ENCODE measurements around the gene MARVELD1.

The MARVELD1 gene

GRCh38 chr10:97744405-97745035 lies 31.0 kb downstream of the MARVELD1 start:
- no peak for TF ChIP-seq CTCF (IDR thresholded peaks at IDR 0.05; ENCODE audit: low read depth, low read length)
- DNase-seq: no peak
- H3K27ac ChIP-seq: no peak overlapping the region
- peaks cover 59% of the 10 kb centered on the region for H3K36me3 ChIP-seq
- no peak overlapping the region for H3K4me3 ChIP-seq (ENCODE audit: low read depth, low read length)
- no peaks in the 10 kb centered on the region for H3K9me3 ChIP-seq (ENCODE audit: severe bottlenecking)
- H3K27me3 ChIP-seq (ENCODE audit: insufficient read depth, low read depth, severe bottlenecking): no peaks in the 10 kb centered on the region

- Histone ChIP-seq H3K27me3 (ENCODE audit: insufficient read depth, low read depth, severe bottlenecking) (no peaks in the 10 kb centered on the region), H3K36me3 (peaks cover 75% of the 10 kb centered on the region), H3K4me3 (ENCODE audit: low read depth, low read length) (no peak overlapping the region), H3K9me3 (ENCODE audit: severe bottlenecking) (no peaks in the 10 kb centered on the region), H3K27ac (no peak overlapping the region)
- DNase-seq: no peak
- no peak for TF ChIP-seq CTCF (IDR thresholded peaks at IDR 0.05; ENCODE audit: low read depth, low read length)
Measured at GRCh38 chr10:97747573-97747972, 34.0 kb downstream of the MARVELD1 start.

DNA sequence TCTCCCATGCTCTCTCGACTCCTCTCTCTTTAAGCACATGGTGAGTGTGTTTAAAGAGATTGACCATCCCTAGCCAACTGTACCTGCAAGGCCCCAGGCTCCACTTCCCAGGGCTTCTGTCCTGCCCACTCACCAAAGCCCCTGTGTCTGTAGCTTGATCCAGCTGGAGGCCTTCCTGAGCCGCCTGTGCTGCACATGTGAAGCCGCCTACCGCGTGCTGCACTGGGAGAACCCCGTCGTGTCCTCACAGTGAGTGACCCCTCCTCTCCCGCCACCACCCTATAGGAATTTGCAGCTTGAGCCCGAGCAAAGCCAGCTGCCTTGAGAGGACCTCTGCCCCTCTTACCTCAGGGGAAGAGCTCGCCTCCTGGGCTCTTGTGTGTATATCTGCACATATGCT lies 34.6 kb downstream of the MARVELD1 start:
- no peak overlapping the region for H3K27ac ChIP-seq
- H3K27me3 ChIP-seq (ENCODE audit: insufficient read depth, low read depth, severe bottlenecking): no peaks in the 10 kb centered on the region
- no peaks in the 10 kb centered on the region for H3K9me3 ChIP-seq (ENCODE audit: severe bottlenecking)
- DNase-seq: no peak
- H3K36me3 ChIP-seq: peaks cover 79% of the 10 kb centered on the region
- no peak for TF ChIP-seq CTCF (IDR thresholded peaks at IDR 0.05; ENCODE audit: low read depth, low read length)
- no peak overlapping the region for H3K4me3 ChIP-seq (ENCODE audit: low read depth, low read length)

GRCh38 chr10:97752956-97753355 lies 39.4 kb downstream of the MARVELD1 start:
- DNase-seq: no peak
- H3K36me3 ChIP-seq: peaks cover 86% of the 10 kb centered on the region
- no peak for TF ChIP-seq CTCF (IDR thresholded peaks at IDR 0.05; ENCODE audit: low read depth, low read length)

GRCh38 chr10:97754726-97755125 lies 41.2 kb downstream of the MARVELD1 start:
- Histone ChIP-seq H3K27me3 (ENCODE audit: insufficient read depth, low read depth, severe bottlenecking) (no peaks in the 10 kb centered on the region), H3K36me3 (peaks cover 76% of the 10 kb centered on the region), H3K27ac (no peak overlapping the region), H3K9me3 (ENCODE audit: severe bottlenecking) (no peaks in the 10 kb centered on the region), H3K4me3 (ENCODE audit: low read depth, low read length) (no peak overlapping the region)
- no peak for DNase-seq
- no peak for TF ChIP-seq CTCF (IDR thresholded peaks at IDR 0.05; ENCODE audit: low read depth, low read length)

More at GRCh38 chr10:97752956-97753355, 39.4 kb downstream of the MARVELD1 start:
- Histone ChIP-seq H3K27ac (no peak overlapping the region), H3K4me3 (ENCODE audit: low read depth, low read length) (no peak overlapping the region), H3K9me3 (ENCODE audit: severe bottlenecking) (no peaks in the 10 kb centered on the region), H3K27me3 (ENCODE audit: insufficient read depth, low read depth, severe bottlenecking) (no peaks in the 10 kb centered on the region)

GRCh38 chr10:97755718-97756117 lies 42.2 kb downstream of the MARVELD1 start:
- Histone ChIP-seq H3K27me3 (ENCODE audit: insufficient read depth, low read depth, severe bottlenecking) (no peaks in the 10 kb centered on the region), H3K27ac (no peak overlapping the region), H3K4me3 (ENCODE audit: low read depth, low read length) (no peak overlapping the region), H3K9me3 (ENCODE audit: severe bottlenecking) (no peaks in the 10 kb centered on the region), H3K36me3 (peaks cover 76% of the 10 kb centered on the region)
- no peak for DNase-seq
- no peak for TF ChIP-seq CTCF (IDR thresholded peaks at IDR 0.05; ENCODE audit: low read depth, low read length)
